SH-SY5Y (cell line): ENCODE data around the gene ARRDC5.

Experiments
- GATA2 ChIP-seq: IDR thresholded peaks from 2 replicates; pipeline ENCODE4 v1.6.1; 2011; ENCODE audit warnings: mild to moderate bottlenecking, low read depth, low read length
- GATA3 ChIP-seq: IDR thresholded peaks from 2 replicates; pipeline ENCODE4 v1.6.1; 2011; ENCODE audit warnings: low read depth, mild to moderate bottlenecking, low read length, moderate library complexity

GRCh38 chr19:4904481-4904880 lies 1.8 kb upstream of the ARRDC5 start:
- TF ChIP-seq GATA2, result no peak
- no peak for TF ChIP-seq GATA3
